Keratinocyte (primary cell): ENCODE measurements around the gene TENM4. TPM values are rescaled to one million over a fixed set of nuclear protein-coding genes. Genes with fewer than 3 reads are reported as not detected.

Source experiments
- DNase-seq: peaks from one replicate; pipeline ENCODE4 v3.0.0-alpha.2; 2011; ENCODE audit warnings: low read depth, missing footprints, low spot score
- FAIRE-seq: peaks from 2 replicates; lab custom pipeline; 2011; peaks lifted over from hg19 to GRCh38; lab: Jason Lieb, UNC
- H2AFZ ChIP-seq: 2 replicates; pipeline ENCODE4 v1.6.0; 2012; ENCODE audit warnings: low read length, control low read depth, inconsistent platforms; ENCODE audit not compliant: control insufficient read depth
- H3K27ac ChIP-seq: 2 replicates; pipeline ENCODE4 v1.5.1; 2011; ENCODE audit warnings: low read length; ENCODE audit not compliant: control insufficient read depth, insufficient read depth
- H3K27me3 ChIP-seq: 3 replicates; pipeline ENCODE4 v1.6.0; 2011; ENCODE audit warnings: low read length; ENCODE audit not compliant: control insufficient read depth, insufficient read depth; ENCODE audit errors: extremely low read depth
- H3K36me3 ChIP-seq, 2 experiments: 2 replicates in 1 of 2; 3 replicates in 1 of 2; pipeline ENCODE4 v1.5.1; 2011; ENCODE audit warnings: low read length in 2 of 2, mild to moderate bottlenecking in 1 of 2; ENCODE audit not compliant: control insufficient read depth in 2 of 2, insufficient read depth in 2 of 2; ENCODE audit errors: extremely low read depth in 1 of 2
- H3K4me1 ChIP-seq: 3 replicates; pipeline ENCODE4 v1.5.1; 2011; ENCODE audit warnings: low read length; ENCODE audit not compliant: control insufficient read depth, insufficient read depth; ENCODE audit errors: extremely low read depth
- H3K4me2 ChIP-seq: 3 replicates; pipeline ENCODE4 v1.6.0; 2011; ENCODE audit warnings: low read depth, low read length; ENCODE audit not compliant: control insufficient read depth, insufficient read depth; ENCODE audit errors: extremely low read depth
- H3K4me3 ChIP-seq, 3 experiments: fragments of 200-600 bp in 1 of 3; sonication (generic) in 1 of 3; 2 replicates in 2 of 3; 3 replicates in 1 of 3; pipeline ENCODE4 v1.5.1; 2011 to 2016; ENCODE audit warnings: low read length in 3 of 3, mild to moderate bottlenecking in 3 of 3, control low read depth in 2 of 3, inconsistent platforms in 1 of 3, low read depth in 1 of 3, mixed read lengths in 1 of 3, mixed run types in 1 of 3, moderate library complexity in 1 of 3; ENCODE audit not compliant: control insufficient read depth in 2 of 3, insufficient read depth in 2 of 3; ENCODE audit errors: extremely low read depth in 1 of 3
- H3K79me2 ChIP-seq: 2 replicates; pipeline ENCODE4 v1.6.0; 2012; ENCODE audit warnings: low read length; ENCODE audit not compliant: control insufficient read depth, insufficient read depth
- H3K9ac ChIP-seq: 3 replicates; pipeline ENCODE4 v1.6.0; 2011; ENCODE audit warnings: low read length; ENCODE audit not compliant: control insufficient read depth, insufficient read depth; ENCODE audit errors: extremely low read depth
- H3K9me1 ChIP-seq: 3 replicates; pipeline ENCODE4 v1.6.0; 2011; ENCODE audit warnings: low read length; ENCODE audit not compliant: control insufficient read depth, insufficient read depth; ENCODE audit errors: extremely low read depth
- H3K9me3 ChIP-seq: 2 replicates; pipeline ENCODE4 v1.5.1; 2012; ENCODE audit warnings: low read depth, low read length; ENCODE audit not compliant: control insufficient read depth
- H4K20me1 ChIP-seq: 3 replicates; pipeline ENCODE4 v1.6.0; 2011; ENCODE audit warnings: low read length; ENCODE audit not compliant: control insufficient read depth, insufficient read depth; ENCODE audit errors: extremely low read depth
- CTCF ChIP-seq, 3 experiments: IDR thresholded peaks in 1 of 3; conservative IDR thresholded peaks in 1 of 3; optimal IDR thresholded peaks in 1 of 3; 2 replicates in 2 of 3; 3 replicates in 1 of 3; pipeline versions ENCODE3 to v1.5.1; 2011; ENCODE audit warnings: low read length in 3 of 3, mild to moderate bottlenecking in 3 of 3, moderate library complexity in 2 of 3, control low read depth in 1 of 3, inconsistent platforms in 1 of 3; ENCODE audit not compliant: insufficient read depth in 2 of 3; ENCODE audit errors: extremely low read depth in 1 of 3
- EZH2 ChIP-seq: IDR thresholded peaks from one replicate; pipeline ENCODE4 v1.6.1; 2012; ENCODE audit warnings: inconsistent platforms, mild to moderate bottlenecking, low read length, moderate library complexity
- dilution Hi-C: fragments of 300-500 bp; cut with MboI; formaldehyde crosslinking; loops from one replicate; pipeline ENCODE4 v1.7.0; 2020; ENCODE audit warnings: low sequenced_read_pairs; ENCODE audit not compliant: extremely low pct_ligation_motif_present
- polyA plus RNA-seq, 5 experiments: library from polyadenylated mRNA; depleted of rRNA in 3 of 5; stranded (reverse) in 3 of 5; stranded (forward) in 1 of 5; unstranded in 1 of 5; fragments of >200 nt; gene quantifications; 1 replicate in 1 of 5; 2 replicates in 3 of 5; 3 replicates in 1 of 5; pipeline versions ENCODE4 v1.2.1 to v1.2.3, GENCODE V29; 2011 to 2012; ENCODE audit warnings: missing spikeins in 2 of 5, low read depth in 1 of 5, low replicate concordance in 1 of 5

TENM4 gene
- polyA plus RNA-seq, 1 donor (not counting 4 experiments of a cell fraction or from before 2014, with no cell fraction given) = 3.5 TPM

- Histone ChIP-seq H3K9me3 (no peaks in the 10 kb centered on the region), H3K79me2 (no peaks in the 10 kb centered on the region), H4K20me1 (no peaks in the 10 kb centered on the region), H3K36me3 (peaks cover 0 to 1% of the 10 kb centered on the region in 2 experiments), H2AFZ (no peak overlapping the region), H3K4me3 (no peak overlapping the region), H3K4me2 (no peak overlapping the region), H3K27me3 (no peaks in the 10 kb centered on the region), H3K9ac (no peak overlapping the region), H3K4me1 (peaks cover 4% of the 10 kb centered on the region), H3K9me1 (no peaks in the 10 kb centered on the region), H3K27ac (no peak overlapping the region)
- no peak for DNase-seq
- dilution Hi-C loops = no loop called here
- FAIRE-seq = no peak
- no peak for TF ChIP-seq CTCF (optimal IDR thresholded peaks at IDR 0.05 in 1 of 3, IDR thresholded peaks at IDR 0.05 in 1 of 3, conservative IDR thresholded peaks at IDR 0.05 in 1 of 3; ENCODE audit: extremely low read depth in 1 of 3, insufficient read depth in 2 of 3, low read length in 3 of 3)
- TF ChIP-seq EZH2 = no peak
Measured at GRCh38 chr11:78954261-78954660, 486.6 kb downstream of the TENM4 start.

- Histone ChIP-seq H3K27me3 (no peaks in the 10 kb centered on the region), H3K9me1 (no peaks in the 10 kb centered on the region), H4K20me1 (no peaks in the 10 kb centered on the region), H3K4me1 (peaks cover 4% of the 10 kb centered on the region), H3K27ac (no peak overlapping the region), H3K79me2 (no peaks in the 10 kb centered on the region), H3K4me3 (no peak overlapping the region), H3K36me3 (no peaks in the 10 kb centered on the region), H3K4me2 (no peak overlapping the region), H3K9ac (no peak overlapping the region), H3K9me3 (no peaks in the 10 kb centered on the region), H2AFZ (no peak overlapping the region)
- no peak for DNase-seq
- no peak for TF ChIP-seq EZH2
- TF ChIP-seq CTCF (optimal IDR thresholded peaks at IDR 0.05 in 1 of 3, IDR thresholded peaks at IDR 0.05 in 1 of 3, conservative IDR thresholded peaks at IDR 0.05 in 1 of 3; ENCODE audit: extremely low read depth in 1 of 3, insufficient read depth in 2 of 3, low read length in 3 of 3) = no peak
- FAIRE-seq = no peak
- dilution Hi-C loops = no loop called here
Measured at GRCh38 chr11:78952890-78953289, 487.9 kb downstream of the TENM4 start.
